GM23338 (cell line): ENCODE results near the gene ID2. TPM values are rescaled to one million over a fixed set of nuclear protein-coding genes. Genes with fewer than 3 reads are reported as not detected.

Experiments used
- ATAC-seq: fragments of 200-7000 bp; cut with Tn5 transposase; 3 replicates; pipeline ENCODE4 v1.9.1; 2020
- DNase-seq: peaks from one replicate; pipeline ENCODE4 v3.0.0-alpha.2; 2015; ENCODE audit warnings: low spot score
- H2AFZ ChIP-seq: fragments of 200-600 bp; sonication (generic); 2 replicates; pipeline ENCODE4 v1.8.0; 2016; ENCODE audit warnings: antibody characterized with exemption, mild to moderate bottlenecking, moderate library complexity
- H3F3A ChIP-seq: fragments of 200-600 bp; sonication (generic); replicated peaks from 2 replicates; pipeline ENCODE4 v1.8.0; 2017; ENCODE audit warnings: antibody characterized with exemption, mixed run types, low read depth
- H3K27ac ChIP-seq: fragments of 200-600 bp; sonication (generic); 2 replicates; pipeline ENCODE4 v1.6.1; 2016; ENCODE audit warnings: low read depth
- H3K27me3 ChIP-seq: fragments of 200-600 bp; sonication (generic); 2 replicates; pipeline ENCODE4 v1.8.0; 2016; ENCODE audit warnings: mild to moderate bottlenecking, mixed run types, moderate library complexity; ENCODE audit not compliant: insufficient read depth
- H3K36me3 ChIP-seq: fragments of 200-600 bp; sonication (generic); 2 replicates; pipeline ENCODE4 v1.8.0; 2016; ENCODE audit warnings: mild to moderate bottlenecking; ENCODE audit not compliant: insufficient read depth
- H3K4me1 ChIP-seq: fragments of 200-600 bp; sonication (generic); 2 replicates; pipeline ENCODE4 v1.8.0; 2016; ENCODE audit warnings: mild to moderate bottlenecking, moderate library complexity; ENCODE audit not compliant: insufficient read depth
- H3K4me2 ChIP-seq: fragments of 200-600 bp; sonication (generic); 2 replicates; pipeline ENCODE4 v1.7.1; 2017; ENCODE audit warnings: mixed run types
- H3K4me3 ChIP-seq: fragments of 200-600 bp; sonication (generic); 2 replicates; pipeline ENCODE4 v1.6.1; 2016; ENCODE audit warnings: mixed run types
- H3K79me2 ChIP-seq: fragments of 200-600 bp; sonication (generic); replicated peaks from 2 replicates; pipeline ENCODE4 v1.8.0; 2017; ENCODE audit warnings: mild to moderate bottlenecking; ENCODE audit not compliant: insufficient read depth
- H3K9me2 ChIP-seq: fragments of 200-600 bp; sonication (generic); 2 replicates; pipeline ENCODE4 v1.8.0; 2017; ENCODE audit not compliant: insufficient read depth
- H4K20me1 ChIP-seq: fragments of 200-600 bp; sonication (generic); replicated peaks from 2 replicates; pipeline ENCODE4 v1.8.0; 2017; ENCODE audit warnings: mild to moderate bottlenecking; ENCODE audit not compliant: insufficient read depth
- H3K27ac Mint-ChIP-seq: 2 replicates; pipeline ENCODE4 v1.8.0; 2020; ENCODE audit warnings: inconsistent platforms, mild to moderate bottlenecking, moderate library complexity, mixed read lengths
- H3K27me3 Mint-ChIP-seq: 3 replicates; pipeline ENCODE4 v1.8.0; 2022; ENCODE audit warnings: low read depth, mild to moderate bottlenecking, moderate library complexity, mixed read lengths, inconsistent platforms; ENCODE audit not compliant: insufficient read depth, poor library complexity
- H3K36me3 Mint-ChIP-seq: 3 replicates; pipeline ENCODE4 v1.8.0; 2021; ENCODE audit warnings: low read depth, mild to moderate bottlenecking, inconsistent platforms, moderate library complexity, mixed read lengths
- H3K4me1 Mint-ChIP-seq: 3 replicates; pipeline ENCODE4 v1.8.0; 2020; ENCODE audit warnings: mild to moderate bottlenecking, inconsistent platforms, mixed read lengths
- H3K4me3 Mint-ChIP-seq: 3 replicates; pipeline ENCODE4 v1.8.0; 2021; ENCODE audit warnings: moderate library complexity, mild to moderate bottlenecking, inconsistent platforms, mixed read lengths
- H3K9me3 Mint-ChIP-seq: 3 replicates; pipeline ENCODE4 v1.8.0; 2020; ENCODE audit warnings: moderate library complexity, mild to moderate bottlenecking, inconsistent platforms, mixed read lengths
- CREB1 ChIP-seq: fragments of 250-450 bp; sonication (Bioruptor Pico); IDR thresholded peaks from 2 replicates; pipeline ENCODE4 v1.5.0; 2020; ENCODE audit warnings: low read depth, mild to moderate bottlenecking, moderate library complexity
- CTCF ChIP-seq, 2 experiments: fragments of 200-600 bp in 1 of 2; sonication (generic) in 1 of 2; conservative IDR thresholded peaks; 2 replicates each; pipeline versions ENCODE4 v1.5.1 to v1.6.1; 2016 to 2017; ENCODE audit warnings: antibody characterized with exemption in 2 of 2, low read depth in 2 of 2, mild to moderate bottlenecking in 2 of 2, moderate library complexity in 1 of 2
- ETS1 ChIP-seq: IDR thresholded peaks from 2 replicates; pipeline ENCODE4 v1.6.1; 2016; ENCODE audit warnings: antibody characterized with exemption
- EZH2 ChIP-seq: fragments of 200-600 bp; sonication (generic); IDR thresholded peaks from one replicate; pipeline ENCODE4 v1.8.0; 2017; ENCODE audit warnings: antibody characterized with exemption, mild to moderate bottlenecking, low read depth; ENCODE audit not compliant: unreplicated experiment
- EZH2phosphoT487 ChIP-seq: fragments of 200-600 bp; sonication (generic); IDR thresholded peaks from one replicate; pipeline ENCODE4 v1.8.1; 2018; ENCODE audit warnings: antibody characterized with exemption; ENCODE audit not compliant: unreplicated experiment
- JUNB ChIP-seq: IDR thresholded peaks from one replicate; pipeline ENCODE4 v1.6.1; 2016; ENCODE audit warnings: antibody characterized with exemption; ENCODE audit not compliant: unreplicated experiment
- POLR2AphosphoS5 ChIP-seq: IDR thresholded peaks from 2 replicates; pipeline ENCODE4 v1.6.1; 2016; ENCODE audit warnings: antibody characterized with exemption, low read depth
- REST ChIP-seq: IDR thresholded peaks from one replicate; pipeline ENCODE4 v1.6.1; 2018; ENCODE audit warnings: antibody characterized with exemption; ENCODE audit not compliant: unreplicated experiment
- STAT1 ChIP-seq: IDR thresholded peaks from one replicate; pipeline ENCODE4 v1.6.1; 2016; ENCODE audit warnings: antibody characterized with exemption; ENCODE audit not compliant: unreplicated experiment
- ZNF114 ChIP-seq: fragments of 250-450 bp; sonication (Bioruptor Pico); IDR thresholded peaks from 2 replicates; pipeline ENCODE4 v1.5.0; 2020; ENCODE audit warnings: mild to moderate bottlenecking, moderate library complexity
- ZNF331 ChIP-seq: fragments of 250-450 bp; sonication (Bioruptor Pico); IDR thresholded peaks from 2 replicates; pipeline ENCODE4 v1.5.0; 2020; ENCODE audit warnings: low read depth, mild to moderate bottlenecking, moderate library complexity
- polyA plus RNA-seq: library from polyadenylated mRNA; unstranded; fragments of >200 nt; fragmentation: Nextera tagmentation; extraction: Ambion mirVana; gene quantifications from 2 replicates; pipeline ENCODE4 v1.2.1, GENCODE V29; 2016
- total RNA-seq: library from RNA; depleted of rRNA; stranded (reverse); fragments of >200 nt; shearing (Covaris generic); gene quantifications from 2 replicates; pipeline ENCODE4 v1.2.3, GENCODE V29; 2014

The ID2 gene
- total and polyA plus RNA-seq, 2 experiments from 2014 or later, result 87.0 to 110 TPM

- Histone ChIP-seq H4K20me1 (no peaks in the 10 kb centered on the region), H2AFZ (no peak overlapping the region), H3K4me2 (no peak overlapping the region), H3K79me2 (no peaks in the 10 kb centered on the region), H3K27ac (no peak overlapping the region), H3K4me3 (no peak overlapping the region), H3K36me3 (no peaks in the 10 kb centered on the region), H3K4me1 (no peaks in the 10 kb centered on the region), H3K9me2 (no peaks in the 10 kb centered on the region), H3K27me3 (no peaks in the 10 kb centered on the region), H3F3A (no peaks in the 10 kb centered on the region)
- peaks cover 7% of the 10 kb centered on the region for H3K27me3 Mint-ChIP-seq
- DNase-seq (no peak), ATAC-seq (no peak)
- TF ChIP-seq ZNF114 (CRISPR knock-in tag), result no peak
- no peak for TF ChIP-seq POLR2AphosphoS5
- no peak for TF ChIP-seq STAT1
- TF ChIP-seq JUNB, result no peak
- TF ChIP-seq CTCF (conservative IDR thresholded peaks at IDR 0.05; ENCODE audit: low read depth in 2 of 2), result no peak
- TF ChIP-seq ETS1, result no peak
- no peak for TF ChIP-seq CREB1
- no peak for TF ChIP-seq EZH2phosphoT487
- H3K27ac Mint-ChIP-seq, result no peak overlapping the region
- no peak overlapping the region for H3K4me3 Mint-ChIP-seq
- H3K9me3 Mint-ChIP-seq, result peaks cover 11% of the 10 kb centered on the region
- H3K4me1 Mint-ChIP-seq, result no peaks in the 10 kb centered on the region
- H3K36me3 Mint-ChIP-seq, result peaks cover 8% of the 10 kb centered on the region; the same call in 2 of the 3 replicates
Measured at GRCh38 chr2:8652774-8653426, 29.0 kb upstream of the ID2 start.

GRCh38 chr2:8653485-8653884 lies 28.4 kb upstream of the ID2 start:
- H3F3A ChIP-seq, result no peaks in the 10 kb centered on the region
- peaks cover 3% of the 10 kb centered on the region; the same call in 1 of the 3 replicates for H3K36me3 Mint-ChIP-seq
- H3K4me1 Mint-ChIP-seq, result no peaks in the 10 kb centered on the region
- H3K79me2 ChIP-seq, result no peaks in the 10 kb centered on the region
- DNase-seq (no peak), ATAC-seq (no peak)
- 0 out of 2 replicates have a peak overlapping the region, but pooled peaks have one; percentile 14 for H2AFZ ChIP-seq
- no peaks in the 10 kb centered on the region for H4K20me1 ChIP-seq
- no peaks in the 10 kb centered on the region for H3K9me2 ChIP-seq
- H3K4me3 Mint-ChIP-seq, result no peak overlapping the region
- H3K27me3 Mint-ChIP-seq, result peaks cover 7% of the 10 kb centered on the region
- no peaks in the 10 kb centered on the region for H3K27me3 ChIP-seq
- H3K9me3 Mint-ChIP-seq, result peaks cover 5% of the 10 kb centered on the region
- no peaks in the 10 kb centered on the region for H3K4me1 ChIP-seq
- H3K4me2 ChIP-seq, result no peak overlapping the region
- no peaks in the 10 kb centered on the region for H3K36me3 ChIP-seq
- H3K27ac ChIP-seq, result no peak overlapping the region
- H3K27ac Mint-ChIP-seq, result no peak overlapping the region
- no peak overlapping the region for H3K4me3 ChIP-seq
- no peak for TF ChIP-seq ZNF331 (CRISPR knock-in tag)
- TF ChIP-seq EZH2phosphoT487, result no peak
- no peak for TF ChIP-seq REST
- TF ChIP-seq ETS1, result no peak
- no peak for TF ChIP-seq ZNF114 (CRISPR knock-in tag)
- TF ChIP-seq CTCF (conservative IDR thresholded peaks at IDR 0.05; ENCODE audit: low read depth in 2 of 2), result no peak
- TF ChIP-seq EZH2, result no peak
